ENCODE measurements around the gene RHBDD1. TPM values are rescaled to one million over a fixed set of nuclear protein-coding genes. Genes with fewer than 3 reads are reported as not detected.

Gene RHBDD1
- total and polyA plus RNA-seq, 11 donors: 4.7 to 44.5 (median 32.6) TPM

GRCh38 chr2:226850024-226850423 lies 14.2 kb downstream of the RHBDD1 start:
- no peaks in the 10 kb centered on the region for H3K36me3 ChIP-seq
- H3K4me3 ChIP-seq: no peak overlapping the region
- ATAC-seq (no peak), DNase-seq (no peak)
- peaks cover 0 to 7% (median 0%) of the 10 kb centered on the region in 12 donors for H3K4me1 ChIP-seq
- H3K27me3 ChIP-seq: no peaks in the 10 kb centered on the region
- H3K9me3 ChIP-seq: no peaks in the 10 kb centered on the region
- TF ChIP-seq POLR2A (IDR thresholded peaks at IDR 0.05) (no peak), CTCF (IDR thresholded peaks at IDR 0.05) (no peak)
- intact Hi-C loops (cut with DNase I): no loop called here
- WGBS, 4 donors: 93 to 98% (median 96%) methylated on average over 5 of the region's 5 CpGs
- H3K27ac ChIP-seq: no peak overlapping the region

- Histone ChIP-seq H3K27me3 (no peaks in the 10 kb centered on the region), H3K9me3 (no peaks in the 10 kb centered on the region), H3K4me3 (no peak overlapping the region), H3K36me3 (no peaks in the 10 kb centered on the region), H3K27ac (no peak overlapping the region), H3K4me1 (peaks cover 0 to 4% (median 0%) of the 10 kb centered on the region in 12 donors)
- intact Hi-C loops (cut with DNase I): no loop called here
- TF ChIP-seq CTCF (IDR thresholded peaks at IDR 0.05): no peak
- no peak for TF ChIP-seq POLR2A (IDR thresholded peaks at IDR 0.05)
- 66 to 87% (median 82%) methylated on average over 2 of the region's 2 CpGs for WGBS, 4 donors
- no peak for DNase-seq
- ATAC-seq: no peak
These were observed 19.9 kb downstream of the RHBDD1 start for GRCh38 chr2:226855787-226856186.

- Histone ChIP-seq H3K9me3 (no peaks in the 10 kb centered on the region), H3K27ac (no peak overlapping the region), H3K4me3 (no peak overlapping the region), H3K27me3 (no peaks in the 10 kb centered on the region), H3K4me1 (peaks cover 0 to 8% (median 0%) of the 10 kb centered on the region in 12 donors), H3K36me3 (peaks cover 0 to 7% (median 6%) of the 10 kb centered on the region in 9 donors)
- DNase-seq (no peak), ATAC-seq (no peak)
- TF ChIP-seq CTCF (IDR thresholded peaks at IDR 0.05): no peak
- no peak for TF ChIP-seq POLR2A (IDR thresholded peaks at IDR 0.05)
- intact Hi-C loops (cut with DNase I): no loop called here
These were observed 24.2 kb downstream of the RHBDD1 start for GRCh38 chr2:226860087-226860486.

GRCh38 chr2:226862623-226863022 lies 26.8 kb downstream of the RHBDD1 start:
- H3K9me3 ChIP-seq: no peaks in the 10 kb centered on the region
- 41 to 73% (median 68%) methylated on average over 2 of the region's 2 CpGs for WGBS, 4 donors
- TF ChIP-seq CTCF (IDR thresholded peaks at IDR 0.05) (no peak), POLR2A (IDR thresholded peaks at IDR 0.05) (no peak)
- H3K4me1 ChIP-seq: peaks cover 0 to 7% (median 0%) of the 10 kb centered on the region in 12 donors
- DNase-seq (no peak), ATAC-seq (no peak)
- H3K27me3 ChIP-seq: no peaks in the 10 kb centered on the region
- intact Hi-C loops (cut with DNase I): no loop called here
- no peak overlapping the region for H3K4me3 ChIP-seq
- peaks cover 0 to 29% (median 9%) of the 10 kb centered on the region in 9 donors for H3K36me3 ChIP-seq
- no peak overlapping the region for H3K27ac ChIP-seq

All from heart left ventricle (tissue), 16 donors.